ENCODE results near the gene BEND2.

BEND2 gene

GRCh38 chrX:18158963-18159362 lies 61.7 kb downstream of the BEND2 start:
- no peak for TF ChIP-seq CTCF (IDR thresholded peaks at IDR 0.05; ENCODE audit: low read depth, low read length)
- no peak overlapping the region for H3K27ac ChIP-seq
- H3K9me3 ChIP-seq (ENCODE audit: severe bottlenecking): no peaks in the 10 kb centered on the region
- DNase-seq: no peak
- peaks cover 33% of the 10 kb centered on the region for H3K27me3 ChIP-seq (ENCODE audit: insufficient read depth, low read depth, severe bottlenecking)
- no peaks in the 10 kb centered on the region for H3K36me3 ChIP-seq
- H3K4me3 ChIP-seq (ENCODE audit: low read depth, low read length): no peak overlapping the region

GRCh38 chrX:18151649-18152048 lies 69.0 kb downstream of the BEND2 start:
- no peaks in the 10 kb centered on the region for H3K9me3 ChIP-seq (ENCODE audit: severe bottlenecking)
- H3K4me3 ChIP-seq (ENCODE audit: low read depth, low read length): no peak overlapping the region
- no peak for DNase-seq
- H3K36me3 ChIP-seq: no peaks in the 10 kb centered on the region
- no peak for TF ChIP-seq CTCF (IDR thresholded peaks at IDR 0.05; ENCODE audit: low read depth, low read length)
- H3K27me3 ChIP-seq (ENCODE audit: insufficient read depth, low read depth, severe bottlenecking): peaks cover 31% of the 10 kb centered on the region
- no peak overlapping the region for H3K27ac ChIP-seq

- TF ChIP-seq CTCF (IDR thresholded peaks at IDR 0.05; ENCODE audit: low read depth, low read length): no peak
- H3K4me3 ChIP-seq (ENCODE audit: low read depth, low read length): no peak overlapping the region
- no peaks in the 10 kb centered on the region for H3K36me3 ChIP-seq
- peaks cover 27% of the 10 kb centered on the region for H3K27me3 ChIP-seq (ENCODE audit: insufficient read depth, low read depth, severe bottlenecking)
- H3K9me3 ChIP-seq (ENCODE audit: severe bottlenecking): no peaks in the 10 kb centered on the region
- no peak overlapping the region for H3K27ac ChIP-seq
- no peak for DNase-seq
These were observed 69.5 kb downstream of the BEND2 start for GRCh38 chrX:18151157-18151556.

GRCh38 chrX:18149454-18149853 lies 71.2 kb downstream of the BEND2 start:
- H3K4me3 ChIP-seq (ENCODE audit: low read depth, low read length): no peak overlapping the region
- peaks cover 25% of the 10 kb centered on the region for H3K27me3 ChIP-seq (ENCODE audit: insufficient read depth, low read depth, severe bottlenecking)
- H3K27ac ChIP-seq: no peak overlapping the region
- no peaks in the 10 kb centered on the region for H3K9me3 ChIP-seq (ENCODE audit: severe bottlenecking)
- DNase-seq: no peak
- no peak for TF ChIP-seq CTCF (IDR thresholded peaks at IDR 0.05; ENCODE audit: low read depth, low read length)
- no peaks in the 10 kb centered on the region for H3K36me3 ChIP-seq

GRCh38 chrX:18146954-18147353 lies 73.7 kb downstream of the BEND2 start:
- no peak for DNase-seq

More at GRCh38 chrX:18146954-18147353, 73.7 kb downstream of the BEND2 start:
- no peaks in the 10 kb centered on the region for H3K36me3 ChIP-seq
- no peaks in the 10 kb centered on the region for H3K9me3 ChIP-seq (ENCODE audit: severe bottlenecking)
- H3K4me3 ChIP-seq (ENCODE audit: low read depth, low read length): no peak overlapping the region
- H3K27me3 ChIP-seq (ENCODE audit: insufficient read depth, low read depth, severe bottlenecking): peaks cover 32% of the 10 kb centered on the region
- H3K27ac ChIP-seq: no peak overlapping the region
- no peak for TF ChIP-seq CTCF (IDR thresholded peaks at IDR 0.05; ENCODE audit: low read depth, low read length)
